HEK293T (cell line): Measurements from ENCODE around the gene KCNG3.

Source experiments
- BHLHE40 ChIP-seq: fragments of 450-650 bp; IDR thresholded peaks from 2 replicates; pipeline ENCODE4 v1.6.1; 2016; ENCODE audit warnings: mild to moderate bottlenecking, moderate library complexity, borderline replicate concordance
- CTBP1 ChIP-seq: fragments of 450-650 bp; IDR thresholded peaks from 2 replicates; pipeline ENCODE4 v1.6.1; 2016; ENCODE audit warnings: borderline replicate concordance
- ELF4 ChIP-seq: fragments of 450-650 bp; IDR thresholded peaks from 2 replicates; pipeline ENCODE4 v1.6.1; 2017; ENCODE audit warnings: antibody characterized with exemption
- FOXA1 ChIP-seq: fragments of 450-650 bp; IDR thresholded peaks from 2 replicates; pipeline ENCODE4 v1.6.1; 2016; ENCODE audit warnings: mild to moderate bottlenecking
- FOXK2 ChIP-seq: fragments of 450-650 bp; IDR thresholded peaks from 2 replicates; pipeline ENCODE4 v1.6.1; 2016; ENCODE audit warnings: mild to moderate bottlenecking
- FOXM1 ChIP-seq: fragments of 450-650 bp; IDR thresholded peaks from 2 replicates; pipeline ENCODE4 v1.6.1; 2017; ENCODE audit warnings: mild to moderate bottlenecking, borderline replicate concordance
- NFRKB ChIP-seq: fragments of 450-650 bp; IDR thresholded peaks from 2 replicates; pipeline ENCODE4 v1.6.1; 2016; ENCODE audit warnings: mild to moderate bottlenecking, moderate library complexity
- SP1 ChIP-seq: fragments of 450-650 bp; IDR thresholded peaks from 2 replicates; pipeline ENCODE4 v1.6.1; 2017
- SUZ12 ChIP-seq: fragments of 450-650 bp; IDR thresholded peaks from 2 replicates; pipeline ENCODE4 v1.6.1; 2016; ENCODE audit warnings: mild to moderate bottlenecking
- TF ChIP-seq, protein P1 (sequence below): fragments of 450-650 bp; IDR thresholded peaks from 2 replicates; pipeline ENCODE4 v1.6.1; 2016

DNA sequence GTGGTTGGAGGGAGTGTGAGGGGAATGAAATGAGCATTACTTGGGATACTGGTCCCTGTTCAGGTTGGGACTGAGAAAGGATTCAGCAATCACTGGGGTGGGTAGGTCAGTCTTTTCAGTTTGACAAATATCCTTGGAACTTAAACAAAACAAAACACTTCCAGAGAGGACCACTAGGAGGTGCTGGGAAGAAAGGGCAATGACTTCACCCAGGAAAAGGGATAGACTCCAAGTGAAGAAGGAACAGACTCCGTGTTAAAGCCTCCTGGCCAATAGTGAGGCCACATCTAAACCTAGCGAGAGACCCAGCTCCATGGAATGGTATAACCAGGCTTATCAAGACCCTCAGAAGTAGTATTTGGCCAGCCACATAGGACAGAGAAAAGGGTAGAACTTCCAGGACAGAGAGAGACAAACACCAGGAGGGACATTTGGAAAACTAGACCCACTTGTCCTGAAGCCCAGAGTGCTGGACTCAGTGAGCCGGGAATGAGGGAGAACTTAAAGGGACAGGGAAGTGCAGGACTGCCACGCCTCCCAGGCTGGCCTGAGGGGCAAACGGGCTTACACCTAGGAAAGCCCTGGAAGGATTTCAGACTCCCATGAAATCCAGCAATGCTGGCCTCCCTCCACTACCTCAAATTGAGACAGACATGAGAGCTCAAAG, 19.6 kb upstream of the KCNG3 start:
- TF ChIP-seq SUZ12 (no peak), ELF4 (no peak), FOXA1 (no peak), NFRKB (no peak), CTBP1 (no peak), BHLHE40 (no peak), FOXK2 (no peak), FOXM1 (no peak), SP1 (no peak)
- TF ChIP-seq, protein P1, sequence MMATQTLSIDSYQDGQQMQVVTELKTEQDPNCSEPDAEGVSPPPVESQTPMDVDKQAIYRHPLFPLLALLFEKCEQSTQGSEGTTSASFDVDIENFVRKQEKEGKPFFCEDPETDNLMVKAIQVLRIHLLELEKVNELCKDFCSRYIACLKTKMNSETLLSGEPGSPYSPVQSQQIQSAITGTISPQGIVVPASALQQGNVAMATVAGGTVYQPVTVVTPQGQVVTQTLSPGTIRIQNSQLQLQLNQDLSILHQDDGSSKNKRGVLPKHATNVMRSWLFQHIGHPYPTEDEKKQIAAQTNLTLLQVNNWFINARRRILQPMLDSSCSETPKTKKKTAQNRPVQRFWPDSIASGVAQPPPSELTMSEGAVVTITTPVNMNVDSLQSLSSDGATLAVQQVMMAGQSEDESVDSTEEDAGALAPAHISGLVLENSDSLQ: no peak
